Transverse colon (tissue), 4 donors: ENCODE measurements around the gene PTPN2. TPM values are rescaled to one million over a fixed set of nuclear protein-coding genes. Genes with fewer than 3 reads are reported as not detected.

Experiments used
- DNase-seq: peaks from one replicate; pipeline ENCODE4 v3.0.0-alpha.2; 2019
- H3K27ac ChIP-seq, 4 donors: fragments of 200-600 bp; sonication (generic); 2 replicates each; pipeline ENCODE4 v1.5.1; 2016 to 2018; ENCODE audit warnings: inconsistent platforms in 4 of 4
- H3K27me3 ChIP-seq: fragments of 200-600 bp; sonication (generic); 2 replicates; pipeline ENCODE4 v1.5.1; 2017; ENCODE audit warnings: inconsistent platforms
- H3K36me3 ChIP-seq, 4 donors: fragments of 200-600 bp; sonication (generic); 2 replicates each; pipeline ENCODE4 v1.5.1; 2017 to 2019; ENCODE audit warnings: inconsistent platforms in 4 of 4
- H3K4me1 ChIP-seq, 4 donors: fragments of 200-600 bp; sonication (generic); 2 replicates each; pipeline ENCODE4 v1.5.1; 2017 to 2020; ENCODE audit warnings: inconsistent platforms in 4 of 4
- H3K4me3 ChIP-seq, 4 donors: fragments of 200-600 bp; sonication (generic); 1 replicate in 1 of 4; 2 replicates in 3 of 4; pipeline versions ENCODE4 v1.5.1 to v1.6.1; 2017 to 2019; ENCODE audit warnings: inconsistent platforms in 4 of 4
- H3K9me3 ChIP-seq, 2 donors: fragments of 200-600 bp; sonication (generic); 2 replicates each; pipeline ENCODE4 v1.5.1; 2017 to 2019; ENCODE audit warnings: inconsistent platforms in 2 of 2
- EP300 ChIP-seq: sonication (generic); formaldehyde crosslinking; IDR thresholded peaks from one replicate; pipeline ENCODE4 v1.6.1; 2017; ENCODE audit warnings: antibody characterized with exemption, low read depth
- POLR2A ChIP-seq: fragments of 450-650 bp; IDR thresholded peaks from one replicate; pipeline ENCODE4 v1.6.1; 2016; ENCODE audit warnings: antibody characterized with exemption, mild to moderate bottlenecking, moderate library complexity
- POLR2AphosphoS5 ChIP-seq, 3 donors: sonication (generic); formaldehyde crosslinking; IDR thresholded peaks; one replicate each; pipeline ENCODE4 v1.6.1; 2016; ENCODE audit warnings: antibody characterized with exemption in 3 of 3
- WGBS, 2 donors: methylation state at CpG; one replicate each; pipeline ENCODE4 v1.1.5; 2018; ENCODE audit warnings: low coverage in 1 of 2; 5-methylcytosine and 5-hydroxymethylcytosine counted together
- in situ Hi-C, 4 donors: fragments of 200-750 bp; cut with MboI; loops; one replicate each; pipeline versions ENCODE4 v1.15.0 to v1.15.1; 2017; ENCODE audit warnings: low sequenced_read_pairs in 3 of 4, low pct_ligation_motif_present in 1 of 4, low pct_unique_long_range_greater_than_20kb in 1 of 4
- intact Hi-C: fragments of 100-400 bp; cut with DNase I; formaldehyde crosslinking; loops from one replicate; pipeline ENCODE4 v1.15.1; 2023; ENCODE audit warnings: low total_unique reads
- total RNA-seq, 4 donors: library from RNA; depleted of rRNA; stranded (reverse); fragments of >200 nt; gene quantifications; one replicate each; pipeline ENCODE4 v1.1.0, GENCODE V29; 2016
- TF ChIP-seq, protein P1 (sequence below), 5 experiments: fragments of 200-600 bp in 3 of 5; fragments of 450-650 bp in 2 of 5; sonication (generic) in 3 of 5; IDR thresholded peaks; 1 replicate in 2 of 5; 2 replicates in 3 of 5; pipeline ENCODE4 v1.5.1; 2016 to 2017; ENCODE audit warnings: antibody characterized with exemption in 5 of 5, inconsistent platforms in 3 of 5, mild to moderate bottlenecking in 2 of 5, moderate library complexity in 1 of 5

The PTPN2 gene
- total RNA-seq, 4 donors from 2014 or later, result 10.5 to 65.7 (median 46.1) TPM

DNA sequence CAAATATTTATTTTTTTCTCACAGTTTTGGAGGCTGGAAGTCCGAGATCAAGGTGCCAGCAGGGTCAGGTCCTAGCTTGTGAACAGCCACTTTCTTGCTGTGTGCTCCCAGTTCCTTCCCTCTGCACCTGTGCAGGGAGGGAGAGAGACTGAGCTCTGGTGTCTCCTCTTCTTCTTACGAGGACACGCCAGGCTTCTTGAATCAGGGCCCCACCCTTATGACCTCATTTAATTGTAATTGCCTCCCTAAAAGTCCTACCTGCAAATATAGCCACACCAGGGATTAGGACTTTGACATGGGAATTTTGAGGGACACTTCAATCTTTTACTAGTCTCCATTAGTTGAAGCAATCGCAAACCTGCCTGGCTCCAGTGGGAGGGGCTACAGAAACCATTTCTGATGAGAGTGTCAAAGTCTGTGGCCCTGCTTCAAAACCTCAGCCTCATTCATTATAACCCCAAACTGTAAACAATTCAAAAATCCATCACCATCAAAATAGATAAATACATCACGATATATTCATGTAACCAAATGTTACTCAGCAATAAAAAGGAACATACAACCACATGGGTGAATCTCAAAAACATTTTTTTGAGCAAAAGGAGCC lies 45.5 kb upstream of the PTPN2 start:
- WGBS, 2 donors, result 45 to 57% methylated on average over 2 to 5 of the region's 5 CpGs

DNA sequence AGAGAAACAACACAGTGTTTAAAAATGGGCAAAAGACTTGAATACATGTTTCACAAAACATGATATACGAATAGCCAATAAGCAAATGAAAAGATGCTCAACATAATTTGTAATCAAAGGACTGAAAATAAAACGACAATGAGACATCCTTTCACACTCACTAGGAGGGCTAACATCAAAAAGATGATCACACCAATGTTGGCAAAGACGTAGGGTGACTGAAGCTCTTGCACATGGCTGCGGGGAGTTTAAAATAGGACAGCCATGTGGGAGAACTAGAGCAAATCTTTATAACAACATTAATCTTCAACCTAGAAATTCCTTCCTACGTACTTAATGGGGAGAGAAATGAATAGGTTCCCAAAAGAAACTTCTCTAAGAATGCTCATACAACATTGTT lies 44.6 kb upstream of the PTPN2 start:
- H3K27me3 ChIP-seq, result no peaks in the 10 kb centered on the region
- H3K27ac ChIP-seq, result no peak overlapping the region
- in situ Hi-C loops, result loop anchor here (25.0 kb wide), 1 partner anchor 541 kb away; the partner anchor contains the start of gene AFG3L2 (in 4 of the 4)
- no peaks in the 10 kb centered on the region for H3K36me3 ChIP-seq
- TF ChIP-seq, protein P1, sequence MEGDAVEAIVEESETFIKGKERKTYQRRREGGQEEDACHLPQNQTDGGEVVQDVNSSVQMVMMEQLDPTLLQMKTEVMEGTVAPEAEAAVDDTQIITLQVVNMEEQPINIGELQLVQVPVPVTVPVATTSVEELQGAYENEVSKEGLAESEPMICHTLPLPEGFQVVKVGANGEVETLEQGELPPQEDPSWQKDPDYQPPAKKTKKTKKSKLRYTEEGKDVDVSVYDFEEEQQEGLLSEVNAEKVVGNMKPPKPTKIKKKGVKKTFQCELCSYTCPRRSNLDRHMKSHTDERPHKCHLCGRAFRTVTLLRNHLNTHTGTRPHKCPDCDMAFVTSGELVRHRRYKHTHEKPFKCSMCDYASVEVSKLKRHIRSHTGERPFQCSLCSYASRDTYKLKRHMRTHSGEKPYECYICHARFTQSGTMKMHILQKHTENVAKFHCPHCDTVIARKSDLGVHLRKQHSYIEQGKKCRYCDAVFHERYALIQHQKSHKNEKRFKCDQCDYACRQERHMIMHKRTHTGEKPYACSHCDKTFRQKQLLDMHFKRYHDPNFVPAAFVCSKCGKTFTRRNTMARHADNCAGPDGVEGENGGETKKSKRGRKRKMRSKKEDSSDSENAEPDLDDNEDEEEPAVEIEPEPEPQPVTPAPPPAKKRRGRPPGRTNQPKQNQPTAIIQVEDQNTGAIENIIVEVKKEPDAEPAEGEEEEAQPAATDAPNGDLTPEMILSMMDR (IDR thresholded peaks at IDR 0.05), result no peak
- TF ChIP-seq EP300 (no peak), POLR2A (no peak), POLR2AphosphoS5 (IDR thresholded peaks at IDR 0.05) (no peak)
- intact Hi-C loops, result no loop called here
- no peaks in the 10 kb centered on the region for H3K4me1 ChIP-seq
- 81 to 86% methylated on average over 4 to 5 of the region's 5 CpGs for WGBS, 2 donors
- no peak overlapping the region for H3K4me3 ChIP-seq
- no peaks in the 10 kb centered on the region for H3K9me3 ChIP-seq
- no peak for DNase-seq

More for the DNA sequence above, 45.5 kb upstream of the PTPN2 start:
- no peaks in the 10 kb centered on the region for H3K27me3 ChIP-seq
- intact Hi-C loops, result no loop called here
- no peak overlapping the region for H3K27ac ChIP-seq
- no peak for DNase-seq
- H3K4me3 ChIP-seq, result no peak overlapping the region
- H3K9me3 ChIP-seq, result no peaks in the 10 kb centered on the region
- no peaks in the 10 kb centered on the region for H3K36me3 ChIP-seq
- no peak for TF ChIP-seq POLR2AphosphoS5 (IDR thresholded peaks at IDR 0.05)
- TF ChIP-seq, protein P1 (IDR thresholded peaks at IDR 0.05), result no peak
- H3K4me1 ChIP-seq, result peaks cover 0 to 4% (median under 1%) of the 10 kb centered on the region in 4 donors
- in situ Hi-C loops, result loop anchor here (10.0 to 25.0 kb wide), 3 partner anchors 185 to 542 kb away; partner anchors contain the start of gene AFG3L2 (in 4 of the 4)

DNA sequence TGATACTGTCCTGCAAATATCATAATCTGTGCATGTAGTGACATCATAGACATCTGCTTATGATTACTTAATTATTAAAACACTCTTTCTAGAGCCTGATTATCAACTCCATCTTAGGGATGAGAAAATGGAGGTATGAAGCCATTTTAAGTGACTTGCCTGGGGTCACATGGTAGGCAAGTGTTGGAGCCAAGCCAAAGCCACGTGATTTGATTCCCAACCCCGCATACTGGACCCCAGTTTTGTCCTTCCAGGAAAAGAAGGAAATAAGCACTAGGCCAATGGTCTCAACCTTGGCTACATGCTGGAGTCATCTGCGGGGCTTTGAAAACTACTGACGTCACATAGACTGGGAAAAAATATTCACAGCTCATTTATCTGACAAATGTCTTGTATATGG lies 44.2 kb upstream of the PTPN2 start:
- H3K36me3 ChIP-seq, result no peaks in the 10 kb centered on the region
- H3K4me1 ChIP-seq, result no peaks in the 10 kb centered on the region
- intact Hi-C loops (no loop called here), in situ Hi-C loops (loop anchor here (25.0 kb wide), 1 partner anchor 541 kb away; the partner anchor contains the start of gene AFG3L2 (in 4 of the 4))
- H3K27me3 ChIP-seq, result no peaks in the 10 kb centered on the region
- TF ChIP-seq POLR2A (no peak), POLR2AphosphoS5 (IDR thresholded peaks at IDR 0.05) (no peak), EP300 (no peak)
- TF ChIP-seq, protein P1 (IDR thresholded peaks at IDR 0.05), result no peak
- 61 to 84% methylated on average over 2 to 4 of the region's 4 CpGs for WGBS, 2 donors
- no peaks in the 10 kb centered on the region for H3K9me3 ChIP-seq
- H3K4me3 ChIP-seq, result no peak overlapping the region
- no peak overlapping the region for H3K27ac ChIP-seq
- DNase-seq, result no peak

DNA sequence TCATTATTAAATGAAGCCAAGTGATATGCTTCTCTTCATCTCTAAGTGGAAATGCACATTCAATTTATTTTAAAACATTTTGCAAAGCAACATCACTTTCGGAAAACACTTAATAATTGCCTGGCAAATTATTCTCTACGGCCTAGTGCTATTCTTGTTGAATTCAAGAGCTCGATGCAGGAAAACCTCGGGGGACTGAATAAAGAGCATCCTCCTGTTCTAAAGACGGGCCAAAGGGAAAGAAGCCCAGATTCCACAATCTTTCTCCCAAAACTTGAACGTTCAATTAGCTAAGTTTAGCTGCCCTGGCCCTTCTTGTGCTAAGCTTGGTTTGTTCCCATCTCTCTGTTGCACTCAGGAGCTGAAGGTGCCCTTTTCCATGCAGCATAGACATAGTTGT lies 40.6 kb upstream of the PTPN2 start:
- no peak overlapping the region for H3K4me3 ChIP-seq
- in situ Hi-C loops, result loop anchor here (25.0 kb wide), 1 partner anchor 537 kb away; the partner anchor contains the start of gene AFG3L2 (in 4 of the 4)
- 84 to 86% methylated on average over 6 of the region's 6 CpGs for WGBS, 2 donors
- no peaks in the 10 kb centered on the region for H3K36me3 ChIP-seq
- no peaks in the 10 kb centered on the region for H3K4me1 ChIP-seq
- intact Hi-C loops, result no loop called here
- no peaks in the 10 kb centered on the region for H3K9me3 ChIP-seq
- TF ChIP-seq POLR2A (no peak), POLR2AphosphoS5 (IDR thresholded peaks at IDR 0.05) (no peak), EP300 (no peak)
- TF ChIP-seq, protein P1 (IDR thresholded peaks at IDR 0.05), result no peak
- H3K27ac ChIP-seq, result no peak overlapping the region
- H3K27me3 ChIP-seq, result no peaks in the 10 kb centered on the region
- no peak for DNase-seq
